Measurements from ENCODE around the gene SLC2A9.

Gene SLC2A9

DNA sequence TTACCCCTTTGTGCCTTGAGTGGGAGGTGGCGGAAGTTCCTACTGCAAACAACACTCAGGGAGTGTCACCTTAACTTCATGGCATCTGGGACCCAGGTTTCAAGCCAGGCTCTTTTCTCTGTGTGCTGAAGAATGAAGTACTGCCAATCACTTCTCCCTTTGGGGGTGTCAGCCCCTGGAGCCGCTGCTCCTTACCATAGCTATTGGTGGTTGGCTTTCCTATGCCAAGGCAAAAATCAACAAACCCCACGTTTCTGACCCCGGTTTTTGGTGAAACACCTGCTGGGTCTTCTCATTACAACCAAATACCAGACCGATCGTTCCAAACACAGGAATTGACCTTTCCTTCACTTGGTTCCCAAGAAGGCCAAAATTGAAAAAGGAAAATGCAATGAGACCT lies 19.7 kb upstream of the SLC2A9 start:
- FAIRE-seq, result no peak

DNA sequence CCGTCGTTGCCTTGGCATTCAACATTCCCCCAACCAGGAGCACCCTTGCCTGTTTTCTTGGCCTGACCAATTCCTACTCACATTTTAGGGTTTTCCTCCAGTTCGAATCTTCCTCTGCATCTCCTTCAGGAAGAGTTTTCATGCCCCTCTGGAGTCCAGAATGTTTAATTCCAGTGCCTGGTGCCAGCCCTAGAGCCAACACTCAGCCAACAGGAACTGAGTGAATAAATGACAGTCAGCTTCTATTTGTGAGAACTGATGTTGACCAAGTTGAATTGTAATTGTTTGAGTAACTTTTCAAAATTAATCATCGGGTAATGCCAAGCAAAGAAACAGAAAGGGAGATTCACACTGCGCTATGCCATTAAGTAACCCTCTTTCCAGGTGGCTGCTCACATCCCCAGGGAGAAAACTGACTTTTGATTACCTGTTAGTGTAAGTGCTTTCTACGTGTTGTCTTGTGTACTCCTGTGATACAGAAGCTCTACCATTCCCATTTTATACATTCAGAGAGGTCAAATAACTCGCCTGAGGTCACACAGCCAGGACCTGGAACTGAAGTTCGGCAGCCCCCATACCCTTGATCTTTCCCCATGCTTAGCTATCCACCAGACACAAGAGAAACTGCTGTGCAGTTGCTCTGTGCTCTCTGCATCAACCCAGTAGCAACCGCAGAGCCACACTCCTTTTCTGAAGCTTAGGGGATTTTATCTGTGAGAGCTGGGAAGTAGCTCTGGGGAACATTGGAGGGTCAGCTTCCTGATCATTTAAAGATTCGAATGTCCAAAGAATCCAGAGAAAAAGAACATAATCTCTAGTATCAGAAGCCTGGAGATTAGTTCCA lies 19.0 kb upstream of the SLC2A9 start:
- no peak for FAIRE-seq

DNA sequence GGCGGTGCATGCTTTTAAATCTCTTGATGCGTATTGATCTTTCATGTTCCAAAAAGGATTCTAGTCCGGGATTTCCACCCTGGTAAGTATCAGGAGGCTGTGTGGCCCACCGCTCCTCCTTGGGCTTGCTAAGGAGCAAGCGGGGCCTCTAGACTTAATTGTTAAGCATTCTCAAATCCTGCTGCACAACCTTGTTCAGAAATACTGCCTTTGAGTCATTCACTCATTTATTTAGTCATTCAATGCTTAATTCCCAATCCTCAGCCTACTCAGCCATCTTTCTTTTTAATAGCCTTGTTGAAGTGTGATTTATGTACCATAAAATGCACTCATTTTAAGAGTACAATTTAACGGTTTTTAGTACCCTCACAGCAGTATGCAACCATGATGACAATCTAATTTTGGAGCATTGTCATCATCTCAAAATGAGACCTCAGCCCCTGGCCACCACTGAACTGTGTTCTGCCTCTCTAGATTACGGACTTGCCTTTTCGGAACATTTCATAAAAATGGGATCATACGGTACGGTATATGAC lies 15.6 kb upstream of the SLC2A9 start:
- no peak for FAIRE-seq

DNA sequence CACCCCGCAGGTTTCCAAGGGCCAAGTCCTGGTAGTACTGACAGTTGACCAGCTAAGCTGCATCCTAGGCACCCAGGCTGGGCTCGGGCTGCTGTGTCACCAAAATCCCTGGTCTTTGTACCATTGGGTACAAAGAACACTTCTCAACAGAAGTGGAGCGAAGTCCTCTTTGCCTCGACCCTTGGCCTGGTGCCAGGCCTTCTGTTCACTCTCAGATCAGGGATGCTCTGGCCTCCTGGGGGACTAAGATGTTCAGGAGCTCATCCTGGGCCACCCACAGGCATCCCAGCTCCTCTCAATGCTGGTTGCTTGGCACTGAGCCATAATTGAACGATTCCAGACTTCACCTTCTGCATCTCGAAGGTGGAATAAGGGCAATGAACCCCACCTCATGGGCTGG lies 13.8 kb upstream of the SLC2A9 start:
- no peak for FAIRE-seq

DNA sequence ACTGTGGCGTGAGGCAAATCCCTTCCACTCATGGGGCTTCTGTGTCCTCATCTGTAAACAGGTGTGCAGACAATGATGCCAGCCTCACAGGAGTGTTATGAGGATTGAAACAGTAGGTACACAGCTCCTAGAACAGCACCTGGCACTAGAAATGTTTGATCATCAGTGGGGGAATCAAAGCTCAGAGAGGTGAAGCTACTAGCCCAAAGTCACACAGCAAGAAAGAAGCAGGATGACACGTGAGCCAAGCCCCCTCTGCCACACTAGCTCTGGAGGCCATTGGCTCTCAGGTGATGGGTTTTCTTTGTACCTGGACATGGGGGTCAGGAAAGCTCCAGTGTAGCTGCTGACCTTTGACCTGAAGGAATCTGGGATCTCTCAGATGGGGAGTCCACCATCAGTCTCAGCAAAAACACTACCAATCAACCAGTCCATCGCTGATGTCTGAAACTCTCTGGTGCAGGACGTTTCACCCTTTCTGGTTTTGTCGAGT lies 13.4 kb upstream of the SLC2A9 start:
- no peak for FAIRE-seq

DNA sequence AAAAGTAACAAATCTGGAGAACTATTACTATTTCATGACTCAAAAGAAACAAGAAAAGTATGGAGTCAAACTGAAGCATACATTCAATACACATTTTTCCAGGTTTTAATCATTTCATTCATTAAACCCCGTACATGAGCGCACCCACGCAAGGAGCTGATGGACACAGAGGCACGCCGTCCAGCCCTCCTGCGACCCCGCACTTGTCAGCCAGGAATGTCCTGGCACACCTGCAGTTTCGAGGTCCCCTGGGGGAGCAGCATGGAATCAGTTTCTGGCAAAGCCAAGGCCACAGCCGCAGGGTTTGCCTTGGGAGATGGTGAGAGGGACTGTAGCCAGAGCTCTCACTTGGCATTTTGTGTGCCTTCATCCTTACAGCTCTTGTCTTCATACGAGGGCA lies 12.8 kb upstream of the SLC2A9 start:
- no peak for FAIRE-seq

DNA sequence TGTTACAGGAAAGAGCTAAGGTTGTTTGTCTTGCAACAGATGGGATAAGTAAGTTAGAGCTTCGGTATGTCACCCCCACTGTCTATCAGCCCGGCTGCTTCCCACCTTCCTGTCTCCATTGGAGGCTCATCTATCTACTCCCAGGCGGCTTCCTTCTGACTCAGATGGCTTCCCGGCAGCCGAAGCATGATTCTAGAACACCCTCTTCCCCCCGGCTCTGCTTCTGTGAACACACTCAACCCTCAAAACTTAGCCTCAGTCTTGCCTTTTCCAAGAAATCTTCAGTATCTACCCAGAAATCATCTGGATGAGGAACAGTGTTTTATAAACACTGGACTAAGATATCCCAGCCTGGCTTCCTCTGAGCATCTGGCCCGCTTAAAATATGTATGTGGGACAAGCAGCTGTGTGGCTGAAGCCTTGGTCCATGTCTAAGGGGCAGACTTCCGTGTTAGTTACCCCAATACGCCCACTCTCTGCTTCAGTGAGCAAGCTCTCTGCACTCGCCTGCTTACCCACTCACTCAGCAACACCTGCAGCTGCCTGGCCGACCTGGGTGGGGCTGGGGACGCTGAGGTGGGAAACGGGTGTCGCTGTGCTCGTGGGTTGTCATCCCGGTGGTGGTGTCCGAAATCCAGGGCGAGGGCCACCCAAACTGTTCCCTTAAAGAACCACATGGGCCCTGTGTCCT lies 12.0 kb upstream of the SLC2A9 start:
- FAIRE-seq, result no peak

- no peak for FAIRE-seq
Observed at GRCh38 chr4:10032625-10033024, 11.3 kb upstream of the SLC2A9 start.

DNA sequence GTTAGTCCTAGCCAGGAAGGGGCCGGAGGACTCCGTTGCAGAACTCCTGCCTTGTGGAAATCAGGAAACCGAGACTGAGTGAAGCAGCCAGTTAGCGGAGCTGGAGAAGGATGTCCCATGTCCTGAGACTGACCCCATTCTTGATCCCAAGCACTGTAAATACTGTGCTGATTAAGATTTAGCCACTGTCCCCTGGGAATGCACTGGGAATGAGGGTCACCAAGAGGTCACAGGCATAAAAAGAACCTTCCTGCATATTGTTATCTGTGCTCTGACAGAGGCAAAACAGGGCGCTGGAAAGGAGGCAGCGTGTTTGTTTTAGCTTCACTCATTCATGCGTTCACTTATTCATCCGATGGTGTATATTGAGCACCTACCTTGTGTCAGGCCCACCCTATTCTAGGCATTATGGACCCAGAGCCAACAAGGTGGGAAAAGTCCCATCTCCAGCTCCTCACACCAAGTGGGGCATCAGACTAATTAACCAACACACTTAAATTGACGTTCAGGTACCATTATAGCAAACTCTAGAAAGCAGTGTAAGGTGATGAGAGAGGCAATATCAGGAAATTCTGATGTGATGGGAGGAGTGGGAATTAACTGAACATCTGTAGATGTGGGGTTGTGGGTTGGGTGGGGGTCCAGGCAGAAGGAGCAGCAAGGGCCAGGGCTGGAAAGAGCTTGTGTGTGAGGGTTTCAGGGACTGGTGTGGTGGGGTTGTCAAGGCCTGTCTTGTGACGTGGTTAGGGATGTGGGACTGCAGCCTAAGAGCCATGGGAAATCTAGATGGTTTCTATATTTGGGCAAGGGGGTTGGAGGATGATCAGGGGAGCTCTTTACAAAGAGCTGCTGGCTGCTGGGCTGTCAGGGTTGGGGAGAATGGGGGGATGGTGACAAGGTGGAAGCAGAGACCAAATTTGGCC lies 10.6 kb upstream of the SLC2A9 start:
- no peak for FAIRE-seq

DNA sequence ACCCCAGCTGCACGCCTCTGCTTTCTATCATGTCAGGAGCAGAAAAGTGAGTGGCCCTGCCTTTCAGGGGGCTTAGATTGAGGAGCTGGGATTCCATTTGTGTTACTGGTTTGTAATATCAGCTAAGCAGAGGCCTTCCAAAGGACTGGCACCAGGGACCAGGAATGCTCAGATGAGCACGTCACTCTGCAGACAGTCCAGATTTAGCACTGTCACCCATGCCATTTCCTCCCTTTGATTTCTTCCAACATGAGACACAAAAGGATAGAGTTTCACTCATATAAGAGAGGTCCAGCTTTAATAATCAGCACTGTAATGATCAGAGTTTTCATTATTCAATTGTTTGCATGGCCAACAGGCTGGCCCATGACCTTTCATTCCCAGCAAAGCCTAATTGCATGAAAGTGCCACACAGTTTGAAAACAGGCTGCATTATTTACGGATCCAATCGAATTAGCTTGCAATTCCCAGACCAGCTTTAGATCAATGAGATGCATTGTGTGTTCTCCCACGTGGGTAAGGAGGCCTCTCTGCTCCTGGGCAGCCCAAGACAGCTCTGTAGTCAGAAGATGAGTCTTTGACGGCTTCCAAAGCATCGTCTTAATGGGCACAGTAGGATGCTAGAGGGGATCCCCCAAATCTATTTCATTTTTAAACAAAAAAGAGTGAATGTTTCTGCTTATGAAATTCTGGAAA lies 9.8 kb upstream of the SLC2A9 start:
- no peak for FAIRE-seq

- FAIRE-seq, result no peak
Observed at GRCh38 chr4:10029403-10029802, 8.1 kb upstream of the SLC2A9 start.

DNA sequence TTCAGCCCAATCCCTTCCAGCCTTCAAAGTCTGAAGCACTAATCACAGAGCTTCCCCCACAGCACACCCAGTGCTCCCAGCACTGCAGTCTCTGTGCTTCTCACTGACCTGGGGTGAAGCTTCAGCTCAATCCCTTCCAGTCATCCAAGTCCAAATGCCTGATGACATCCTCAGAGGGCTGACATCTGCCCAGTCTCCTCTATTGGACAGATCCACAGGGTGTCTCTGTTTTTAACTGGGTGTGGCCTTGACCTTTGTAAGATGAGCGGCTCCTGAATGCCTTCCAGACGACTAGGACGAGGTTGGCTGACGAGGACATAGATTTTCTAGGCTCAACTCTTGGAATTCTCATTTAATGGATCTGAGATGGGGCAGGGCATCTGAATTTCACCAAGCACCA lies 7.6 kb upstream of the SLC2A9 start:
- no peak for FAIRE-seq

DNA sequence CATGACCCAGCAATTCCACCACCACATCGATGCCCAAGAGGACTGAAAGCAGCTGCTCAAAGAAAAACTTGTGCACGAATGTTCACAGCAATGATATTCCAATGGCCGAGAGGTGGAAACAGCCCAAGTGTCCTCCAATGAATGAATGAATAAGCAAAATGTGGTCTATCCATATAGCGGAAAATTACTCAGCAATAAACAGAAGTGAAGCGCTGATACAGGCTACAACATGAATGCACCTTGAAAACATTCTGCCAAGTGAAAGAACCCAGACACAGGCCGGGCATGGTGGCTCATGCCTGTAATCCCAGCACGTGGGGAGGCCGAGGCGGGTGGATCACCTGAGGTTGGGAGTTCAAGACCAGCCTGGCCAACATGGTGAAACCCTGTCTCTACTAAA lies 5.2 kb upstream of the SLC2A9 start:
- no peak for FAIRE-seq

DNA sequence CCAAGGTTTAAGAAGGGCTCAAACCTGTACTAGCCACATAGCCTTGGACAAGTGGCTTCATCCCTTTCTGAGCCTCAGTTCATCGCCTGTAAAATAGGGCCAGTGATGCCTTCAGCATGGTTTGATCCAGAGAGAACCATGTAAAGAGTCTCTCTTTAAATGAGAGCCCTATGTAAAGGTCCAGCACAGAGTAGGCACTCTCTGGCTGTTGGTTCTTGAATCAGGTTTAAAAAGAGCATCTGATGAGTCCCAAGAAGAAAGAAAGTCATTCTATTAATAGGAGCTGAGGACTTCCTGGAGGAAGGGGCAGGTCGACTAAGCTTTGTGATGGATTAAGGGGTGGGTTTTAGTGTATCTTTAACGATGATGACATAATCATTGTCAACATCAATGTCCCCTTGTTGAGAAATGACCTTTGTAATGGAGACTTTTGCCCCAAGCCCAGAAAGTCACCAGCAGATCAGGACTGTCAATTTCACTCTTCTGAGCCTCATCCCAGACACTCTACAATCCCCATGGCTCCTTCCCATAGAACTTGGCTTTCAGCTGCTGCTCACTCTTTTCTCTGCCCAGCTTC lies 4.0 kb upstream of the SLC2A9 start:
- no peak for FAIRE-seq

DNA sequence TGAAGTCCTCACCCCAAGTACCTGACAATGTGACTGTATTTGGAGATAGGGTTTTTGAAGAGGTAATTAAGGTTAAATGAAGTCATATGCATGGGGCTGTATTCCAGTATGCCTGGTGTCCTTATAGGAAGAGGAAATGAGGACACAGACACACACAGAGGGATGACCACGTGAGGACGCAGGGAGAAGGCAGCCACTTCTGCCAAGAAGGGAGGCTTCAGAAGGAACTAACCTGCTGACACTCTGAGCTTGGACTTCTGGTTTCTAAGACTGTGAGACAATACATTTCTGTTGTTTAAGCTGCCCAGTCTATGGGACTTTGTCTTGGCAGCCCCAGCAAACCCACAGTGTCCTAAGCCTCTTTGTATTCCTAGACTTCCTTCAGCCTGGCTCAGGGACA lies 3.0 kb upstream of the SLC2A9 start:
- no peak for FAIRE-seq

DNA sequence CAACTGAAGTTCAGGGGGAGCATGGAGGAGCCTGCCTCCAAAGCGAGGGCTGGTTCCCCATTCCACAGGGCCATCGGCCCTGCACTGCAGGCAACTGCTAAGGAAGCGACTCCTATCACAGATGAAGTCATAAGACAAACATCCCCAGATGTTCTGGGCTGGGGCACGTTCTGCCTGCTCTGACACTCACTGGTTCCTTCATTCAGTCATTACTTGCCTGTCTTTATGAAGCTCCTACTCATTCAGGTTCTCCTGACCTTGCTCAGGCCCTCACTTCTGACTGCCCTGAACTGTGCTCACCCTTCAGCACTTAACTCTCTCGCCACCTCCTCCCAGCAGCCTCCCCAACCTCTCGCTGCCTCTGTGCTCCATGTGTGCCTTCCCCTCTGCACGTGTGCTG lies 2.5 kb upstream of the SLC2A9 start:
- FAIRE-seq, result no peak

DNA sequence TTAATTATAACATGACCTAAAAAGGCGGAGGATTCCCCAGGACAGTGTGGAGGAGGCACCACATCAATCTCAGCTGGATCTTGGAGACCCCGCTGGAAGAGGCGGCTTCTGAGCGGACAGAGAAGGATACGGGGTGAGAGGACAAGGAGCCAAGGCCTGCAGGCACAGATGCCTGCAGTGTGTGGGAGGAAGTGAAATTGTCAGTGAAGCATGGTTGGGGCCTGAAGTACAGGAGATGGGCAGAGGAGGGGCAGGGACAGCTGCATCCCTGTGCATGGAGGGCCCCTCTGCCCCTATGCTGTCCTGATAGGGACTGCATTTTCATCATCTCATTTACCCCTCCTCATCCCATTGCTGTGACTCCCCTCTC lies 1.7 kb upstream of the SLC2A9 start:
- no peak for FAIRE-seq

- no peak for FAIRE-seq
Observed at GRCh38 chr4:10022346-10023049, 1.2 kb upstream of the SLC2A9 start.

- no peak for FAIRE-seq
Observed at GRCh38 chr4:10021653-10022023, 341 bp upstream of the SLC2A9 start.

DNA sequence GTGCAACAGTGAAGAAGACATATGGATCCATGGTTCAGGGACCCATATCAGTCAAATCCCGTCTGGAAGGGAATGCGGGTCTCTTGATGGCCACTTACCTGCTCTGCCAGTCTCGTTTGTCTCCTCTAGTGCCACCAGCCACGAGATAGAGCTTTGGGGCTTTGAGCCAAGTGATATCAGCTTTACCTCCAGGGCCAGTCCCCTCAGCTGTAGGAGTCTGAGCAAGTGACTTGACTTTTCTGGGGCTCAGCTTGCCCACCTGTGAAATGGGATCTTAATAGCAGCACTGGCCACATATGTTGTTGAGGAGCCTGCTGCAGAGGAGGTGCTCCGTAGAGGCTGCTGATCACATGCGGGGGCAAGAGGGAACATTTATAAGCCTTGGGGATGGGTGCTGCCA lies 1.2 kb downstream of the SLC2A9 start:
- no peak for FAIRE-seq

GRCh38 chr4:10019521-10020051 lies 1.7 kb downstream of the SLC2A9 start:
- FAIRE-seq, result no peak

All from G401.6 (cell line).